NCI-H128 (cell line): Measurements from ENCODE around the gene B3GALT2.

Experiments used
- DNase-seq: peaks from one replicate; lab custom pipeline; 2025; ENCODE audit not compliant: unreplicated experiment; lab: John Stamatoyannopoulos, UW

The B3GALT2 gene

GRCh38 chr1:193183019-193183627 lies 3.3 kb downstream of the B3GALT2 start:
- DNase-seq: no peak

DNA sequence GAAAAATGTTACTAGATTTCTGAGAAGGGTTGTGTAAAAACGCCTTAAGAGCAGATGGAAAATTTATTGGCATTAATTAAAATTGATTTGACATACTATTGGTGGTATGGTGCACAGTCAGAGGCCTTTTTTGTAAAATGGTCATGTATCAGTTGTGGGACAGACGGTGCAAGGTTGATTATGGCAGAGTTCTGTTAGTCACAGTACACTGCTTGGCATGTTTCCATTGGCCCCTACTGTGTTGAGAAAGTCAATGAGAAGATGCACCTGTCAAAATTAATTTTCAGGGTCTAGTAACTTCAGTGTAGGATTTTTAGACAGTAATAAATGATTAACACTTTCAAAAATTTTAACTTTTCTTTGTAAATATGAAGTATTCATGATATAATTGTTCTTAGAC lies 4.4 kb downstream of the B3GALT2 start:
- DNase-seq: no peak

DNA sequence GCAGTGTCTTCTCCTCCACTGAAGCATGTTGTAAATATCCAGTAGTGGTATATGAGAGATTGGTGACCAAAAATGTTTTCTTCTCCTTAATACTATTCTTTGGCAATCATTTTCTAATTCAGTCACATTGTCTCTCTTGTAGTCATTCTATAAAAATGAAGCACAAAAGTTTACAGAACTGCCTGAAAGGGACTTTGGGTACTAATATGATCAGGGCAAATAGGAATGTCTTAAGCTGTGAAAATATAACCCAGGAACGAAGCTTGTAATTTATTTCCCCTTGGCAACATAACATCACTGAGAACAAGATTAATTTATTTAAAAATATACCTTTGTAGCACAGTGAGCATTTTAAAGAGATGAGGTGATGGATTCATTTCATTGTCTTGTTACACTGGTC lies 4.9 kb downstream of the B3GALT2 start:
- no peak for DNase-seq

- DNase-seq: no peak
These were observed 7.3 kb downstream of the B3GALT2 start for GRCh38 chr1:193179094-193179493.

DNA sequence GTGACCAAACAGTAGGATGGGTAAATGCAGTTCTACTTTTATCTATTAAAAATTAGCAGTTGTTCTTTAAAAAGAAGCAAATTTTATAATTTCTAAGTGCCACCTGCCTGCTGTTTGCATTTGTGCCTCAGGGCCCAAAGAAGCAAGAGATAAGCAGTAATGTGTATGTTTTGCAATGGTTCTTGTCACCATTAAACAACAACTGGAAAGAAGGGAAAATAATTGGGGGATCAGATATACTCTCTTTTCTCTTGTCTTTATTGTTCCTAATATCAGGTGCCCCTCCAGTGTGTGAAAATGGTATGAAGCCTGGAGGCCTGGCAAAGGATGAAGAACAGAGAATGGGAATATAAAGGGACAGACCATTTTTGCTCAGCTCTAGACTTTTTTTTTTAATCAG lies 9.6 kb downstream of the B3GALT2 start:
- DNase-seq: no peak

DNA sequence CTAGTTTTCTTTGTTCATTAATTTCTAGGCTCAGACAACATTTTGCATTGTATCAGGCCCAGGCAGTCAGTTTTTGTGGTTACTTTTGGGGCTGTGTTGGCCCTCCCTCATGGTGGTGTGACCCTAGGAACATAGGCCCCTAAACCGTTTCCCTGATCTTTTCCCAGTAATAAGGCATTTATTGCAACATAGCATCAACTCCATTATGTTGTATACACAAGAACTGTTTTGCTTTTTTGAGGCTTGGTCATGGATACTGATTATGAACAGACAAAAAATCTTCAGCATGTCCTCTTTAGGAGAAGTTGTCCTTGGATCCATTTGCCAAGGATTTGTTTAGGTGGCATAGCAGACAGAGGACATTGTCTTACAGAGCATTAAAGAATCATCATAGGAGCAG lies 10.3 kb downstream of the B3GALT2 start:
- DNase-seq: no peak

DNA sequence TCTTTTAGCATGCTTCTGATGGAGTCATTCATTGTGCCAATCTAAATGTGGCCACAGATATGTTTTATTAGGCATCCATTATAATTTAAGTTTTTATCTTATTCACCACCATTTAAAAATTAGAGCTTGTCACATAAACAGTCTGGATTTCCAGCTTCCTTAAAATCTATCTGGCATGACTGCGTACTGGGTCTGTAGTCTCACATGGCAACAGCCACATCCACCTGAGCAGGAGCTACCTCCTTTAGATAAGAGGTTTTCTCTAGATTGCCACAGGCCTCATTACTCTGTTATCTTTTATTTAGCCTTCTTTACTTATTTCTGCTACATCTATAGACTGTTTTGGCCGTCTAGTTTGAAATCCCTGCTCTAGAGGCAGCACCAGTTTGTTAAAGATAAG lies 29.1 kb downstream of the B3GALT2 start:
- DNase-seq: no peak

DNA sequence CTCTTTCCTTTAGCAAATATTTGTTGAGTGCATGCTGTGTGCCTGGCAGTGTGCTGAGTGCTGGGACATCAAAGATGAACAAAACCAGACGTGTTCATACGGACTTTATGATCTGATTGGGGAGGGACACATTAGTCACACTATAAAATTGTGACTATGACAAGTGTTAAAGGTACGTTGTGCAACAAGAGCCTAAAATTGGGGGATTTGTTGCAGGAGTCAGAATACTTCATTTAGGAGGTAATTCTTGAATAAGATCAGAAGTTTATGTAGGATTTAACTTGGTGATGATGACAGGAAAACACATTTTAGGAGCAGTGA lies 29.6 kb downstream of the B3GALT2 start:
- DNase-seq: no peak

DNA sequence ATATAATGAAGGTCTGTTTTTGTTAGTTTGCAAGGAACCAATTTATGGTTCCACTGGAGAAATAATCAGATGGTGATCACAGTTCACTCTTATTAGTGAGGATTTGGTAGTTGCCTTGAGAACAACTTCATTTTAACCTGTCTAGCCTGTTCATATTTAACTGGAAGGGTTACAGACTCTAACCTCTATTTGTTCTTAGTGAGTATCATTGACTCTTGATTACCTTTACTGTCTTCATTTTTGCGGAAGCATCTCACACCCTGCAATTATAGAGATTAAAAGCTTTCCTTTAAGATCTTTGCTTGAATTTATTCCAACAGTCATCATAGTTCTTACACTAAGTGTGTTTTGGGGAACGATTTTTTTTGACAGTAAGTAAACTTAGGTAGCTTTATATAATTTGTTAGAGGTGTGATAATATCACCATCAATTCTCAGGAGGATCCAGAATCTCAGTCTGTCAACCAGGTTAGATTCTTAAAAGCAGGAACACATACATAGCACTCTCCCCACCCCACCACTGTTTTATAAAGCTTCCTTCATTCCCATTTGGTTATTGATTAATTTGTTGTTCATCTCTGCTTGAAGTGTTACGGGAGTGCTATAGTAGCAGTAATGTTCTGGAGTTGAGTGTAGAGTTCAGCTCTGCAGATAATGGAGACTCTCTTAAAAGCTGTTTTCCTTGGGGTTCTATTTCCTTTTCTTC lies 30.1 kb downstream of the B3GALT2 start:
- DNase-seq: no peak

- DNase-seq: no peak
These were observed 41.4 kb downstream of the B3GALT2 start for GRCh38 chr1:193144999-193145398.

GRCh38 chr1:193144361-193144938 lies 42.0 kb downstream of the B3GALT2 start:
- no peak for DNase-seq

DNA sequence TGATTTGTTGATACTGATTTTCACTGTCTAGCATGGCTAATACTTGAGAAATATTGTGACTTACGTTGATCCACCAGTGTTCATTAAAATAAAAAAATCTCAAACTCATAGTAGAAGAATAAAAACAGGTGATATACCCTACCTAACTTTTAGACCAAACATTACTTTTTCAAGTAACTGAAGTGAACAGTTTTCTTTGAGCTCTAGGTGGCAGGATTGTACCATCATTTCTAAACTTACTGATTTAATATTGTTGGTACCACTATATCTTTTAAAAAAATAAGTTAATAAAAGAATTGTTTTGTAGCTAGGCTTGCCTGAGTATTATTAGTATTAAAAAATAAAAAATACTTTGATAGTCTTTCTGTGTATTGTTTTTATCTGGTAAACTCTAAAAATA lies 43.1 kb downstream of the B3GALT2 start:
- no peak for DNase-seq

DNA sequence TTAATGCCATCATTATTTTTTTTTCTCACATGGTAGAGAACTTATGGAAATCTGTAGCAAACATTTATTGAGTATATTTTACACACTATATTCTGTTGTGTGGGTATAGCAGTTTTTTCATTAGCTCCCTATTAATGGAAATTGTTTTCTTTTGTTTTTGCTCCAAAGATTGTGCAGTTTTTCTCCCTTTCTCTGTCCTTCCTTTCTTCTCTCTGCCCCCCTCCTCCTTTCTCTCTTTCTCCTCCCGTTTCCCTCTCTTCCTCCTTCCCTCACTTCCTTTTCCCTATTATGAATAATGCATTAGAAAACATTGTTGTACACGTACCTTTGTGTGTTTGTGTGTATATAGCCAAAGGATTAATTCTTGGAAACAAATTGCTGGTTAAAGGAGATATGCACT lies 44.0 kb downstream of the B3GALT2 start:
- DNase-seq: no peak

DNA sequence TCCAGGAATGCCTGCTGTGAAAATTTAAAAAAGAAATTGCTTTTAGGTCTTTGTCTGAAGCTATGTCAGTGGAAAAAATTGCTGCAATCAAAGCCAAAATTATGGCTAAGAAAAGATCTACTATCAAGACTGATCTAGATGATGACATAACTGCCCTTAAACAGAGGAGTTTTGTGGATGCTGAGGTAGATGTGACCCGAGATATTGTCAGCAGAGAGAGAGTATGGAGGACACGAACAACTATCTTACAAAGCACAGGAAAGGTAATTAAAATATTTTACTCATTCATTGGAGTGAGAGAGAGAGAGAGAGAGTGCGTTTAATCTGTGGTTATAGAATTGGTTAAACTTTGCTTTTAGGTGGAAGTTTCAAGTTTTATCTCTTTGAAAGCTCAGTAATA lies 44.6 kb downstream of the B3GALT2 start:
- no peak for DNase-seq

- DNase-seq: no peak
These were observed 46.2 kb downstream of the B3GALT2 start for GRCh38 chr1:193140254-193140653.

DNA sequence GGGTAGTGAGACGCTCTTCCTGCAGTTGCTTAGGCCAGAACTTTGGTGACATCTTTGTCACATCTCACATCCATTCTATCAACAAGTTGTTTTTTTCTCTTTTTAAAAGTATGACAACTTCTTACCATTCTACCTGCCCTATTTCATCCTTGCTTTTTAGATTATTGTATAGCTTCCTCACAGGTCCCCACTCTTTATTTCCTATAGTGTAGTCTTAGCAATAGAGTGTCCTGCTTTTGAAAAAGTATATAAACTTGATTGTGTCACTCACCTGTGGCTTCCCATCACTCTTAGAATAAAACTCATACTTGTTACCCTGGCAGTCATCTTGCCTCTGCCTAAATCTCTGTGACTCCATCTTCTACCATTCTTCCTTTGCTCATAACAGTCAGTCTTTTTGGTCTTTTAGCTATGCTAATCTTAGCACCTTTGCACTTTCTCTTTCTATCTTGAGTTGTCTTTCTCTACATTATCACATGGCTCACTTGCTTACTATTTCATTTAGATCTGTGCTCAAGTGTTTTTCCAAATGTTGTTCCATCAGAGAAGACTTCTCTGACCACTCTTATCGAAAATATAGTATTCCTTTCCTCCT lies 55.0 kb downstream of the B3GALT2 start:
- DNase-seq: no peak
